Subcutaneous abdominal adipose tissue (tissue), 5 donors: ENCODE data around the gene CREBL2.
"Not testable (repeated sequence)": the region's sequence is repeated elsewhere in the genome, so short reads cannot be mapped to it uniquely, and the experiment has no call there.

Experiments
- H3K27ac ChIP-seq: one replicate; pipeline ENCODE4 v1.7.0; 2013; ENCODE audit warnings: low read depth, mild to moderate bottlenecking, inconsistent platforms, low read length, moderate library complexity
- H3K27me3 ChIP-seq, 5 donors: one replicate each; pipeline ENCODE4 v1.7.0; 2013; ENCODE audit warnings: low read length in 5 of 5, inconsistent platforms in 1 of 5; ENCODE audit not compliant: control insufficient read depth in 5 of 5, insufficient read depth in 4 of 5
- H3K36me3 ChIP-seq, 5 donors: one replicate each; pipeline ENCODE4 v1.7.0; 2013; ENCODE audit warnings: low read length in 5 of 5; ENCODE audit not compliant: control insufficient read depth in 5 of 5, insufficient read depth in 5 of 5
- H3K4me1 ChIP-seq, 5 donors: one replicate each; pipeline ENCODE4 v1.7.0; 2013; ENCODE audit warnings: low read length in 5 of 5, mild to moderate bottlenecking in 3 of 5, moderate library complexity in 1 of 5; ENCODE audit not compliant: control insufficient read depth in 5 of 5, insufficient read depth in 5 of 5
- H3K4me3 ChIP-seq, 5 donors: one replicate each; pipeline ENCODE4 v1.7.0; 2013; ENCODE audit warnings: low read length in 5 of 5, low read depth in 1 of 5
- H3K9ac ChIP-seq, 5 donors: one replicate each; pipeline ENCODE4 v1.7.0; 2013; ENCODE audit warnings: low read length in 5 of 5, mild to moderate bottlenecking in 4 of 5, moderate library complexity in 3 of 5
- H3K9me3 ChIP-seq, 5 donors: one replicate each; pipeline ENCODE4 v1.7.0; 2013; ENCODE audit warnings: low read length in 5 of 5; ENCODE audit not compliant: control insufficient read depth in 5 of 5
- donor health status: healthy.
- donor health status: healthy.
- donor health status: healthy.
- donor health status: healthy.
- donor health status: healthy.

CREBL2 gene

GRCh38 chr12:12582193-12582881 lies 29.3 kb upstream of the CREBL2 start:
- H3K36me3 ChIP-seq, result no peaks in the 10 kb centered on the region
- H3K27ac ChIP-seq, result no peak overlapping the region
- H3K4me3 ChIP-seq, result no peak overlapping the region
- H3K9me3 ChIP-seq, result no peaks in the 10 kb centered on the region
- H3K9ac ChIP-seq, result no peak overlapping the region
- H3K4me1 ChIP-seq, result peaks cover 3 to 22% (median 15%) of the 10 kb centered on the region in 5 donors
- H3K27me3 ChIP-seq, result no peaks in the 10 kb centered on the region

GRCh38 chr12:12582895-12583303 lies 28.8 kb upstream of the CREBL2 start:
- peaks cover 3 to 22% (median 15%) of the 10 kb centered on the region in 5 donors for H3K4me1 ChIP-seq
- no peaks in the 10 kb centered on the region for H3K36me3 ChIP-seq
- H3K4me3 ChIP-seq, result no peak overlapping the region
- no peak overlapping the region for H3K27ac ChIP-seq
- no peaks in the 10 kb centered on the region for H3K9me3 ChIP-seq
- no peak overlapping the region for H3K9ac ChIP-seq
- no peaks in the 10 kb centered on the region for H3K27me3 ChIP-seq

GRCh38 chr12:12583510-12584178 lies 28.0 kb upstream of the CREBL2 start:
- Histone ChIP-seq H3K27ac (no peak overlapping the region), H3K9ac (no peak overlapping the region), H3K4me1 (peaks cover 3 to 22% (median 15%) of the 10 kb centered on the region in 5 donors), H3K36me3 (no peaks in the 10 kb centered on the region), H3K4me3 (no peak overlapping the region), H3K27me3 (no peaks in the 10 kb centered on the region), H3K9me3 (no peaks in the 10 kb centered on the region)

GRCh38 chr12:12585115-12585863 lies 26.4 kb upstream of the CREBL2 start:
- Histone ChIP-seq H3K27ac (no peak overlapping the region), H3K9me3 (no peaks in the 10 kb centered on the region), H3K27me3 (no peaks in the 10 kb centered on the region), H3K36me3 (no peaks in the 10 kb centered on the region), H3K4me3 (no peak overlapping the region), H3K9ac (no peak overlapping the region), H3K4me1 (peaks cover 3 to 22% (median 15%) of the 10 kb centered on the region in 5 donors)

GRCh38 chr12:12586879-12587675 lies 24.6 kb upstream of the CREBL2 start:
- Histone ChIP-seq H3K36me3 (no peaks in the 10 kb centered on the region), H3K4me3 (no peak overlapping the region), H3K4me1 (peaks cover 3 to 22% (median 15%) of the 10 kb centered on the region in 5 donors), H3K27me3 (no peaks in the 10 kb centered on the region), H3K9ac (no peak overlapping the region), H3K27ac (no peak overlapping the region), H3K9me3 (no peaks in the 10 kb centered on the region)

- Histone ChIP-seq H3K4me1 (peaks cover 0 to 16% (median 11%) of the 10 kb centered on the region in 5 donors), H3K36me3 (no peaks in the 10 kb centered on the region), H3K9me3 (no peaks in the 10 kb centered on the region), H3K27ac (no peak overlapping the region), H3K27me3 (no peaks in the 10 kb centered on the region), H3K9ac (no peak overlapping the region), H3K4me3 (no peak overlapping the region)
Measured at GRCh38 chr12:12587878-12588277, 23.8 kb upstream of the CREBL2 start.

GRCh38 chr12:12588436-12588835 lies 23.2 kb upstream of the CREBL2 start:
- H3K27ac ChIP-seq, H3K27me3 ChIP-seq, H3K36me3 ChIP-seq, H3K9ac ChIP-seq, H3K9me3 ChIP-seq, H3K4me3 ChIP-seq: not testable (repeated sequence)
- peaks cover 0 to 11% (median 8%) of the 10 kb centered on the region in 5 donors for H3K4me1 ChIP-seq

GRCh38 chr12:12590961-12591360 lies 20.7 kb upstream of the CREBL2 start:
- no peak overlapping the region for H3K27ac ChIP-seq
- no peak overlapping the region for H3K4me3 ChIP-seq
- no peaks in the 10 kb centered on the region for H3K9me3 ChIP-seq
- no peaks in the 10 kb centered on the region for H3K36me3 ChIP-seq
- H3K4me1 ChIP-seq, result no peaks in the 10 kb centered on the region
- no peaks in the 10 kb centered on the region for H3K27me3 ChIP-seq
- no peak overlapping the region for H3K9ac ChIP-seq

GRCh38 chr12:12592930-12593329 lies 18.7 kb upstream of the CREBL2 start:
- no peaks in the 10 kb centered on the region for H3K27me3 ChIP-seq
- H3K9ac ChIP-seq, result no peak overlapping the region
- no peak overlapping the region for H3K4me3 ChIP-seq
- H3K36me3 ChIP-seq, result no peaks in the 10 kb centered on the region
- no peaks in the 10 kb centered on the region for H3K9me3 ChIP-seq
- H3K4me1 ChIP-seq, result no peaks in the 10 kb centered on the region
- no peak overlapping the region for H3K27ac ChIP-seq
